H1 (cell line): ENCODE results near the gene EEF2. TPM values are rescaled to one million over a fixed set of nuclear protein-coding genes. Genes with fewer than 3 reads are reported as not detected.

Source experiments
- polyA plus RNA-seq, 7 experiments: library from polyadenylated mRNA; depleted of rRNA in 3 of 7; stranded (reverse) in 5 of 7; unstranded in 2 of 7; fragments of >200 nt in 5 of 7; fragments of 200-250 nt in 2 of 7; gene quantifications; 1 replicate in 5 of 7; 2 replicates in 1 of 7; 4 replicates in 1 of 7; pipeline versions ENCODE4 v1.2.1 to v1.2.3, GENCODE V29; 2011 to 2013; ENCODE audit warnings: missing spikeins in 2 of 7, mixed read lengths in 2 of 7
- total RNA-seq: library from RNA; stranded (reverse); fragmentation: NEBNext Ultra II Directional; extraction: Animal tissue kit (Norgen Biotek cat#: 25700); gene quantifications from 2 replicates; pipeline ENCODE4 v1.2.1, GENCODE V29; 2021
- TF ChIP-seq, protein P1 (sequence below): fragments of 300-600 bp; sonication (generic); IDR thresholded peaks from 2 replicates; pipeline ENCODE4 v1.7.1; 2012; ENCODE audit warnings: low read length, moderate library complexity, mild to moderate bottlenecking, inconsistent platforms; ENCODE audit not compliant: insufficient replicate concordance

Gene EEF2
- total and polyA plus RNA-seq, 2 of the 8 experiments (the other 6 are each of a cell fraction or from before 2014, with no cell fraction given), result 1,554 to 3,380 TPM

DNA sequence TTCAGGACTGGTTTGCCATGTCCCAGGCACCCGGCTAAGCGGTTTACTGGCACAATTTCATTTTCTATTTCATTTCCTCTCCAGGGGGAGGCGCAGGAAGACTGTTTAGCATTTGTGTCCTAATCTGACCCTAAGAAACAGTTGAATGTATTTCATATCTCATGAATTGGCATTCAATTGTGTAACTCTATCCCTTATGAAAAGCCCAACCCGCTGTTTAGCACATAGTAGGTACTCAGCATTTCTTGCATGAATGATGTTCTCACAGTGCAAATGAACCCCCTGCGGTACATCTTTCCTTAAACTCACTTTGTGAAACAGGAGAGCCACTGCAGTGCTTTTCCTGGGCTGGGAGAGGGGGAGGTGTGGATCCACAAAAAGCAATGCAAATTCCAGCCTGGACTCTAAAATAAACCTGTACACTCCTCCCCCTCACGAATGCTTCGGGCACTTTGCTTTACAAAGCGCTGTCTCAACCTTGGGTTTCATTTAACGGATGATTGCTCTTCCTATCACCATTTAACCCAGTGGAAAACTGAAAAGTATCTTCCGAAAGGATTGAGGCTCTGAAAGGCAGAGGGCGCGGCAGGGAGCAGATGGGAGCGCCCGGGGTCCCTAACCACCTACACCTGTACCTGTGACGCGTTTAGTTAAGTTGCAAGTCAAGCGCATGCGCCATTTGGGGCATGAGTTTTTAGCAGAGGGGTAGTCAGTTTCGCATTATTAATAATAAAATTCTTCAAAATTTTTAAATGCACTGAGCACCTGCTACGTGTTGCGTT lies 1.2 kb upstream of the EEF2 start (continued):
- TF ChIP-seq, protein P1, sequence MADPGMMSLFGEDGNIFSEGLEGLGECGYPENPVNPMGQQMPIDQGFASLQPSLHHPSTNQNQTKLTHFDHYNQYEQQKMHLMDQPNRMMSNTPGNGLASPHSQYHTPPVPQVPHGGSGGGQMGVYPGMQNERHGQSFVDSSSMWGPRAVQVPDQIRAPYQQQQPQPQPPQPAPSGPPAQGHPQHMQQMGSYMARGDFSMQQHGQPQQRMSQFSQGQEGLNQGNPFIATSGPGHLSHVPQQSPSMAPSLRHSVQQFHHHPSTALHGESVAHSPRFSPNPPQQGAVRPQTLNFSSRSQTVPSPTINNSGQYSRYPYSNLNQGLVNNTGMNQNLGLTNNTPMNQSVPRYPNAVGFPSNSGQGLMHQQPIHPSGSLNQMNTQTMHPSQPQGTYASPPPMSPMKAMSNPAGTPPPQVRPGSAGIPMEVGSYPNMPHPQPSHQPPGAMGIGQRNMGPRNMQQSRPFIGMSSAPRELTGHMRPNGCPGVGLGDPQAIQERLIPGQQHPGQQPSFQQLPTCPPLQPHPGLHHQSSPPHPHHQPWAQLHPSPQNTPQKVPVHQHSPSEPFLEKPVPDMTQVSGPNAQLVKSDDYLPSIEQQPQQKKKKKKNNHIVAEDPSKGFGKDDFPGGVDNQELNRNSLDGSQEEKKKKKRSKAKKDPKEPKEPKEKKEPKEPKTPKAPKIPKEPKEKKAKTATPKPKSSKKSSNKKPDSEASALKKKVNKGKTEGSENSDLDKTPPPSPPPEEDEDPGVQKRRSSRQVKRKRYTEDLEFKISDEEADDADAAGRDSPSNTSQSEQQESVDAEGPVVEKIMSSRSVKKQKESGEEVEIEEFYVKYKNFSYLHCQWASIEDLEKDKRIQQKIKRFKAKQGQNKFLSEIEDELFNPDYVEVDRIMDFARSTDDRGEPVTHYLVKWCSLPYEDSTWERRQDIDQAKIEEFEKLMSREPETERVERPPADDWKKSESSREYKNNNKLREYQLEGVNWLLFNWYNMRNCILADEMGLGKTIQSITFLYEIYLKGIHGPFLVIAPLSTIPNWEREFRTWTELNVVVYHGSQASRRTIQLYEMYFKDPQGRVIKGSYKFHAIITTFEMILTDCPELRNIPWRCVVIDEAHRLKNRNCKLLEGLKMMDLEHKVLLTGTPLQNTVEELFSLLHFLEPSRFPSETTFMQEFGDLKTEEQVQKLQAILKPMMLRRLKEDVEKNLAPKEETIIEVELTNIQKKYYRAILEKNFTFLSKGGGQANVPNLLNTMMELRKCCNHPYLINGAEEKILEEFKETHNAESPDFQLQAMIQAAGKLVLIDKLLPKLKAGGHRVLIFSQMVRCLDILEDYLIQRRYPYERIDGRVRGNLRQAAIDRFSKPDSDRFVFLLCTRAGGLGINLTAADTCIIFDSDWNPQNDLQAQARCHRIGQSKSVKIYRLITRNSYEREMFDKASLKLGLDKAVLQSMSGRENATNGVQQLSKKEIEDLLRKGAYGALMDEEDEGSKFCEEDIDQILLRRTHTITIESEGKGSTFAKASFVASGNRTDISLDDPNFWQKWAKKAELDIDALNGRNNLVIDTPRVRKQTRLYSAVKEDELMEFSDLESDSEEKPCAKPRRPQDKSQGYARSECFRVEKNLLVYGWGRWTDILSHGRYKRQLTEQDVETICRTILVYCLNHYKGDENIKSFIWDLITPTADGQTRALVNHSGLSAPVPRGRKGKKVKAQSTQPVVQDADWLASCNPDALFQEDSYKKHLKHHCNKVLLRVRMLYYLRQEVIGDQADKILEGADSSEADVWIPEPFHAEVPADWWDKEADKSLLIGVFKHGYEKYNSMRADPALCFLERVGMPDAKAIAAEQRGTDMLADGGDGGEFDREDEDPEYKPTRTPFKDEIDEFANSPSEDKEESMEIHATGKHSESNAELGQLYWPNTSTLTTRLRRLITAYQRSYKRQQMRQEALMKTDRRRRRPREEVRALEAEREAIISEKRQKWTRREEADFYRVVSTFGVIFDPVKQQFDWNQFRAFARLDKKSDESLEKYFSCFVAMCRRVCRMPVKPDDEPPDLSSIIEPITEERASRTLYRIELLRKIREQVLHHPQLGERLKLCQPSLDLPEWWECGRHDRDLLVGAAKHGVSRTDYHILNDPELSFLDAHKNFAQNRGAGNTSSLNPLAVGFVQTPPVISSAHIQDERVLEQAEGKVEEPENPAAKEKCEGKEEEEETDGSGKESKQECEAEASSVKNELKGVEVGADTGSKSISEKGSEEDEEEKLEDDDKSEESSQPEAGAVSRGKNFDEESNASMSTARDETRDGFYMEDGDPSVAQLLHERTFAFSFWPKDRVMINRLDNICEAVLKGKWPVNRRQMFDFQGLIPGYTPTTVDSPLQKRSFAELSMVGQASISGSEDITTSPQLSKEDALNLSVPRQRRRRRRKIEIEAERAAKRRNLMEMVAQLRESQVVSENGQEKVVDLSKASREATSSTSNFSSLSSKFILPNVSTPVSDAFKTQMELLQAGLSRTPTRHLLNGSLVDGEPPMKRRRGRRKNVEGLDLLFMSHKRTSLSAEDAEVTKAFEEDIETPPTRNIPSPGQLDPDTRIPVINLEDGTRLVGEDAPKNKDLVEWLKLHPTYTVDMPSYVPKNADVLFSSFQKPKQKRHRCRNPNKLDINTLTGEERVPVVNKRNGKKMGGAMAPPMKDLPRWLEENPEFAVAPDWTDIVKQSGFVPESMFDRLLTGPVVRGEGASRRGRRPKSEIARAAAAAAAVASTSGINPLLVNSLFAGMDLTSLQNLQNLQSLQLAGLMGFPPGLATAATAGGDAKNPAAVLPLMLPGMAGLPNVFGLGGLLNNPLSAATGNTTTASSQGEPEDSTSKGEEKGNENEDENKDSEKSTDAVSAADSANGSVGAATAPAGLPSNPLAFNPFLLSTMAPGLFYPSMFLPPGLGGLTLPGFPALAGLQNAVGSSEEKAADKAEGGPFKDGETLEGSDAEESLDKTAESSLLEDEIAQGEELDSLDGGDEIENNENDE, result no peak
- TF ChIP-seq, all 59 proteins: peak for 7
